ENCODE measurements around the gene RGPD5.
"Not testable (repeated sequence)": the region's sequence is repeated elsewhere in the genome, so short reads cannot be mapped to it uniquely, and the experiment has no call there.

- not testable (repeated sequence) for TF ChIP-seq POLR2A, EP300, CTCF (IDR thresholded peaks at IDR 0.05)
These were observed 99.6 kb downstream of the RGPD5 start for GRCh38 chr2:109893736-109894135.

Data from stomach (tissue), 4 donors.